Stimulated activated effector memory CD8-positive, alpha-beta T cell treated with anti-CD3 and anti-CD28 coated beads, Interleukin-12 subunit alpha, Interleukin-12 subunit beta, amount 100 ng/mL, for 72 hours (primary cell): Measurements from ENCODE around the gene GCSH.

Source experiments
- ATAC-seq: fragments of 150-1000 bp; cut with Tn5 transposase; 2 replicates; pipeline ENCODE4 v1.10.0; 2021
- DNase-seq, 2 donors: peaks; one replicate each; pipeline ENCODE4 v3.0.0; 2021 to 2022; ENCODE audit warnings: low spot score in 2 of 2
- H3K27ac Mint-ChIP-seq: one replicate; pipeline ENCODE4 v1.8.0; 2022; ENCODE audit warnings: mild to moderate bottlenecking, mixed read lengths
- H3K36me3 Mint-ChIP-seq: one replicate; pipeline ENCODE4 v1.8.0; 2022; ENCODE audit warnings: mild to moderate bottlenecking, mixed read lengths
- H3K4me1 Mint-ChIP-seq: one replicate; pipeline ENCODE4 v1.8.0; 2022; ENCODE audit warnings: mixed read lengths
- H3K4me3 Mint-ChIP-seq: one replicate; pipeline ENCODE4 v1.8.0; 2022; ENCODE audit warnings: mild to moderate bottlenecking, mixed read lengths
- H3K9me3 Mint-ChIP-seq: one replicate; pipeline ENCODE4 v1.8.0; 2022; ENCODE audit warnings: mixed read lengths

Gene GCSH

GRCh38 chr16:81036751-81037350 is 59.3 kb downstream of the GCSH start:
- DNase-seq = no peak

GRCh38 chr16:81035975-81036750 is 60.0 kb downstream of the GCSH start:
- H3K36me3 Mint-ChIP-seq = peaks cover 10% of the 10 kb centered on the region
- H3K4me3 Mint-ChIP-seq = peak overlapping the region; percentile 72
- H3K27ac Mint-ChIP-seq = peak overlapping the region; percentile 20
- peaks cover 18% of the 10 kb centered on the region for H3K4me1 Mint-ChIP-seq
- H3K9me3 Mint-ChIP-seq = no peaks in the 10 kb centered on the region
- peak; percentile 20 to 78 for DNase-seq
- ATAC-seq = peak; percentile 78

More at GRCh38 chr16:81036751-81037350, 59.3 kb downstream of the GCSH start:
- peak overlapping the region; percentile 20 for H3K27ac Mint-ChIP-seq
- no peaks in the 10 kb centered on the region for H3K9me3 Mint-ChIP-seq
- peak overlapping the region; percentile 72 for H3K4me3 Mint-ChIP-seq
- H3K36me3 Mint-ChIP-seq = peaks cover 10% of the 10 kb centered on the region
- no peak for ATAC-seq
- H3K4me1 Mint-ChIP-seq = peaks cover 18% of the 10 kb centered on the region

- H3K4me3 Mint-ChIP-seq = peak within 1 kb of the TSS; percentile 72
- peak; percentile 97 for ATAC-seq
- H3K9me3 Mint-ChIP-seq = no peaks in the 10 kb centered on the region
- peak within 1 kb of the TSS; percentile 20 for H3K27ac Mint-ChIP-seq
- DNase-seq = peak; percentile 85 to 90
- H3K4me1 Mint-ChIP-seq = peaks cover 18% of the 10 kb centered on the region
- H3K36me3 Mint-ChIP-seq = peaks cover 10% of the 10 kb centered on the region
Observed at GRCh38 chr16:81035398-81035974, 60.7 kb downstream of the GCSH start, which contains the start of gene ATMIN. Gene ATMIN (plus strand): TSS chr16:81035842. CDS start chr16:81035871, 29 bp downstream.
